Spleen (tissue), 7 donors: Measurements from ENCODE around the gene ATP9A.

Source experiments
- CTCF ChIP-seq, 11 experiments: fragments of 200-600 bp in 7 of 11; fragments of 450-650 bp in 4 of 11; sonication (generic) in 4 of 11; IDR thresholded peaks in 8 of 11; conservative IDR thresholded peaks in 3 of 11; 1 replicate in 7 of 11; 2 replicates in 4 of 11; pipeline versions ENCODE4 v1.4.0 to v1.8.0; 2016 to 2021; ENCODE audit warnings: antibody characterized with exemption in 11 of 11, inconsistent platforms in 4 of 11, mild to moderate bottlenecking in 1 of 11
- POLR2AphosphoS5 ChIP-seq, 3 donors: sonication (generic); formaldehyde crosslinking; IDR thresholded peaks; one replicate each; pipeline ENCODE4 v1.5.1; 2017; ENCODE audit warnings: antibody characterized with exemption in 3 of 3
- donor health status: DM: no; HTN: no; CAD: no; lungs with moderate emphysema.
- donor health status: DM: no; HTN: no; CAD: no.
- donor health status: DM: no; HTN: no; CAD: no.

GRCh38 chr20:51740838-51741237 is 27.4 kb downstream of the ATP9A start:
- no peak for TF ChIP-seq POLR2AphosphoS5 (IDR thresholded peaks at IDR 0.05)
- TF ChIP-seq CTCF (IDR thresholded peaks at IDR 0.05 in 8 of 11, conservative IDR thresholded peaks at IDR 0.05 in 3 of 11) = no peak
